GM18499 (cell line): ENCODE data around the gene SKA1.
"Not testable (repeated sequence)": the region's sequence is repeated elsewhere in the genome, so short reads cannot be mapped to it uniquely, and the experiment has no call there.

Experiments
- ATAC-seq: cut with Tn5 transposase; IDR thresholded peaks from one replicate; pipeline ENCODE4 v1.9.1; 2021; ENCODE audit warnings: moderate number of reproducible peaks; ENCODE audit not compliant: insufficient read depth, unreplicated experiment

Gene SKA1

DNA sequence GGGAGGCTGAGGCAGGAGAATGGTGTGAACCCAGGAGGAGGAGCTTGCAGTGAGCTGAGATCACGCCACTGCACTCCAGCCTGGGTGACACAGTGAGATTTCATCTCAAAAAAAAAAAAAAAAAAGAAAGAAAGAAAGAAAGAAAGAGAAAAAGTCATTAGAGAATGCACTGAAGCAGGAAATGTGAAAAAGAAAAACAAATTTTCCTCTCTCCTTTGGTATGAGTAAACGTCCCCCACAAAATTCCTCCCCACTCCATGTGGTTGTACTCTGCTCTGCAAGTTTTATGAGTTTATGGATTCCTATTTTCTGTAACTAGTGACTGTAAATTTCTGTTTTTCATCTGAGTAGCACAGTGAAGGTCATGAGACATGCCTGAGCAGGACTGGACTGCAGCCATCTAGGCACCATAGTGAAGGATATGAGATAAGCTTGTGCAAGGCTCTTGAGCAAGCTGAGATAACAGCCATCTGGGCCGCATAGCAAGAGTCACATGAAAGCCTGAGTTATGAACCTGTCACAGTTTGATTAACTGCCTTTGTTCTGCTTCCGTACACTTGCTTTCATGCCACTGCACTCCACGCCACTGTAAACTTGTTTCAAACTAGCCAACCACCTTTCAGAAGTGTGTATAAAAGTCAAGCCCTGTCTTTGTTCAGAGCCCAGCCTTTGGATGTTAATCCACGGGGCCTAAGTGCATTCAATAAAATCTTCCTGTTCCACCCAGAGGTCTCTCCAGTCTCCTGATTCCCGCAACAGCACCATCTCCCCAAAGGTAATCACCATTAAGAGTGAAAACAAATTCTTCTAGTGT, 50.2 kb downstream of the SKA1 start:
- ATAC-seq = no peak

DNA sequence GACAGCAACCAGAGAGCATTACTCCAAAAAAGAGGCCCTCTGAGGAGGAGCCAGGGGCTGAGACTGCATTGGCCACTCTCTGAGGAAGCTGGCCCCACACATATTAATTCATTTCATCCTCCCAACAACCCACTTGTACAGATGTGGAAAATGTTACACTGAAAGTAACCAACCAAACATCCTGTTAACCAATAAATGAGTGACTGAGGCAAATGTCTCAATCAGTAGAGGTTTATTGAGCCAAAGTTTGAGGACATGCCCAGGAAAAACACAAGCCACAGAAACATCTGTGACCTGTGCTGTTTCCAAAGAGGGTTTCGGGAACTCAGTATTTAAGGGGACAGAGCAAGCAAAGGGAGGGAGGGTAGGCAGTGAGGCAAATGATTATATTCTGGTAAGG, 53.0 kb downstream of the SKA1 start:
- no peak for ATAC-seq

DNA sequence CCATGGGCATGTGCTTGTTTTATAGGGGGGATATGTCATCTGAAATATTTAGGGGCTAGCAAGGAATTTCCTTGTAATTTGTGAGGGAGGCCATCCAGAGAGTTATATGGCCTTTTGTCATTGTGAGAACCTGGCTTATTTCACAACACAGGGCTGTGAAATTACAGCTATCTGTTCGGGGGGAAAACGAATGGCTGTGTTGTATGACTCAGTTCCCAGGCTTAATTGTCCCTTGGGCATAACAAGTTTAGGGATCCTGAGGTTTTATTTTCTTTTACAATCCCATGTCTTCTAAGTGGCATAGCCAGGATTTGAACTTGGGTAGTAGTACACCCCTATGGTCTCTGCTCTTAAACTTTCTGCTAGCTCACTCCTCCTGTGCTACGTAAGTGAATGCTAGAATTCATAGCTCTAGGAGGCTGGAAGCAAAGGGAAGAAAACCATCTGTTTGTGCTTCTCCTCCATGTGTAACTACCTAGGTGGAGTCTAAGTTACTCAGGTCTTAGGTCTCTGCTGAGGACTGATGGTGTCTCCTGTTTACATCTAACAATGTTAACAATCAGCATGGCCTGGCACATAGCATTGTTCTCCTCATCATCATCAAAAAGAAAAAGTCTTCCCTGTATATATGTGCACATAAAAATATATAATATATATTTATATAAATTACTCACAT, 53.8 kb downstream of the SKA1 start:
- no peak for ATAC-seq

DNA sequence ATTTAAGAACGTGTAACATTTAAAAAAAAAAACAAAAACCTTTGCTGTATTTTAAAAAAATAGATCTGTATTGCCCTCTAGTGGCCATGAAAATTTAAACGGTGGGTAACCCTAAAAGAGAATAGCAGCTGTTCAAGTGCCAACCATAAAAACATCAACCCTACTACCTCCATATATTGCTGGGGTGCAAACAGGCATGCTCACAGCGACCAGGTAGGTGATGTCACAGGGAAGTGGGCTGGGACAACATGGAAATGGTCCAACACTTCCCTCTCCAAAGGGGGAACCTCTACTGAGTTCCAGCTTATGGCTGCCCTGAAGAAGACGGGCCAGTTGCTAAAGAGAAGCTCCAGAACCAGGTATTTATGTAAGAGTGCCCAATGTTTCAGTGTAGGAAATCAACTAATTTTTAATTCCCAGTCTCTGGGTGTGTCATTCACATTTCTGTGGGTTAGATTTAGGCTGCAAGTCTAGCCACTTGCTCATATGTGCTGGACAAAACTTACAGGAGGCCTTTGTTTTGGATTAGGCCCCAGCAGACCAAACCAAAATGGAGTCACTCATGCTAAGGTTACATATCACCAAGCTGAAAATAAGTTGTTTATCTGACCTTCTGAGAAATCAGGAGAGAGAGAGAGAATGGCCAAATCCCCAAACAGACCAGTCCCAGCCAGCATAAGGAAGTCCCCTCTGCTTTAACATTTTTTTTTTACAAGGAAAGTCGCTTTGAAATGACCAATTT, 54.5 kb downstream of the SKA1 start:
- no peak for ATAC-seq

DNA sequence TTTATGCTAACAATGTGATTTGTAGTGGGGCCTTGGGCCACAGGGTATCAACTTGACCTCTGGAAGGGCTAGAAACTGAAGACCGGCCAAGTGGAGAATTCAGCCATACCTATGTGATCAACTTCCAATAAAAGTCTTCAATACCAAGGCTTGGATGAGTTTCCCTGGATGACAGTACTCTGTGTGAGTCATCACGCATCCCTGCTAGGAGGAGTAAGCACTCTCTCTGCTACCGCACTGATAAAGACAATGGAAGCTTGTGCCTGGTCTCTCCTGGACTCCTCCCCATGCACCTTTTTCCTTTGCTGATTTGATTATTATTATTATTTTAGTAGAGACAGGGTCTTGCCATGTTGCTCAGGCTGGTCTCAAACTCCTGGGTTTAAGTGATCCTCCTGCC, 58.1 kb downstream of the SKA1 start:
- ATAC-seq = no peak

DNA sequence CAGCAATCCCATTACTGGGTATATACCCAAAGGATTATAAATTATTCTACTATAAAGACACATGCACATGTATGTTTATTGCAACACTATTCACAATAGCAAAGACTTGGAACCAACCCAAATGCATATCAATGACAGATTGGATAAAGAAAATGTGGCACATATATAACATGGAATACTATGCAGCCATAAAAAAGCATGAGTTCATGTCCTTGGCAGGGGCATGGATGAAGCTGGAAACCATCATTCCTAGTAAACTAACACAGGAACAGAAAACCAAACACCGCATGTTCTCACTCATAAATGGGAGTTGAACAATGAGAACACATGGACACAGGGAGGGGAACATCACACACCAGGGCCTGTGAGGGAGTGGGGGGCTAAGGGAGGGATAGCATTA, 61.9 kb downstream of the SKA1 start:
- not testable (repeated sequence) for ATAC-seq

DNA sequence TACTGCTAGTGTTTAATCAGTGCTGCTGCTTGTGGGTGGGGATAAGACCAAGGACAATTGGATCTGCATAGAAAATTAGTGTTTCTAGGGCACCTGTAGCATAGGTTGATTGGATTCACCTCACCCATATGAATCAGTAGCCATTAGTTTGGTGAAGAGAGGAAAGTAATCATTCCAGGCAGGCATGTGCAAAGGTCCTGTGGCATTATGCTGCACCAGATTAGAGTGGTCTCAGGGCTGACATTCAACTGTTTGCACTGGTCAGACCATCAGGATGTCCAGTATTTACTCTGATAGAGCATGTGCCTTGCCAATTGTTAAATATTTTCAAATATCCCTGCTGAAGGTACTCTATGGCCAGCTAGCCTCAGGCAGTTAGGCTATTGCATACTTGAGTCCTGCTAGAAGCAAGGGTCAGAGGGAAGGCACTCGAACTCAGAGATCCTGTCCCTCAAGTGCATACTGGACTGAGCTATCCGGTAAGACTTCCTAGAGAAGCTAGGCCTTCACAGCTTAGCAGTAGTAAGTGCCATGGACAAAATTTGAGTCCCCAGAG, 64.7 kb downstream of the SKA1 start:
- no peak for ATAC-seq

DNA sequence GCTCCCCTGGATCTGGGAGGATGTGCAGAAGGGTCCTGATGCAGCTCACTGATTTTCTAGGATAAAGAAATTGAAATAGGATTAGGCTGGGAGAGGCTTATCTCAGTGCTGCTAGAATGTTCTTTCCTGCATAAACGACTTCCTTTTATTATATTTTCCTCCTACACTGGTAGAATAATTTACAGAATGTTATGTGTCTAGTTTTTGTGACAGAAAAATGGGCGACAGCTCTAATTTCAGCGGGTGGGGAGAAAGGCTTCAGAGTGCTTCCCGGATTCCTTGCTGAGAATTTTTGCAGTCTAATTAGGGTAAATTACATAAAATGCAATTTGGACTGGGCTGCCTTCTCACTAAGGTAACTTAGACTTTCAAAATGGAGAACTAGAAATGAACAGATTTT, 66.2 kb downstream of the SKA1 start:
- no peak for ATAC-seq

DNA sequence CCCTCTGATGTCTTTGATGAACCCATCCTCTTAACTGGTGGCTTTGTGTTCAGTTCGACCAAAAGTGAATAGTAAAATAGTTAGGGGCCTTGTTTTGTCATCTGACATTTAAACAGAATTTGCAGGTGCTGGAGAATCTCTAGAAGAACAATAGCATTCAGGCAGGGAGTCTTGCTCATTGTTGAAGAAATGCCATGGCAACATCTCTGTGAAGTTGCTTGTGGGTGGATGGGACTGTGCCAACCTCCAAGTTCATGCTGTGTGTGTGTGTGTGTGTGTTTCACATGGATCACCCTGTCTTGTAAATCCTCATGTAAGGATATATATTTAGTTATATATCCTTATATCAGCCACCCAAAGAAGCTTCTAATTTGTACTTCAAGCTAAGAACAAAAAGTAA, 66.7 kb downstream of the SKA1 start:
- no peak for ATAC-seq
